ENCODE measurements around the gene FXN.
"Not testable (repeated sequence)": the region's sequence is repeated elsewhere in the genome, so short reads cannot be mapped to it uniquely, and the experiment has no call there.

The FXN gene

GRCh38 chr9:69071059-69071458 lies 35.5 kb downstream of the FXN start:
- no peak for DNase-seq

- DNase-seq, result no peak
Observed at GRCh38 chr9:69073103-69073502, 37.6 kb downstream of the FXN start.

- no peak for DNase-seq
Observed at GRCh38 chr9:69074801-69075200, 39.2 kb downstream of the FXN start.

GRCh38 chr9:69076550-69076949 lies 41.0 kb downstream of the FXN start:
- no peak for DNase-seq

GRCh38 chr9:69078069-69078468 lies 42.5 kb downstream of the FXN start:
- no peak for DNase-seq

- no peak for DNase-seq
Observed at GRCh38 chr9:69078581-69078980, 43.0 kb downstream of the FXN start.

GRCh38 chr9:69079186-69079585 lies 43.6 kb downstream of the FXN start:
- DNase-seq, result no peak

- no peak for DNase-seq
Observed at GRCh38 chr9:69081261-69081660, 45.7 kb downstream of the FXN start.

GRCh38 chr9:69083321-69083720 lies 47.8 kb downstream of the FXN start:
- DNase-seq, result no peak

- DNase-seq, result peak; percentile 24
Observed at GRCh38 chr9:69085569-69086283, 50.2 kb downstream of the FXN start.

- no peak for DNase-seq
Observed at GRCh38 chr9:69086312-69086711, 50.8 kb downstream of the FXN start.

GRCh38 chr9:69086769-69087168 lies 51.2 kb downstream of the FXN start:
- no peak for DNase-seq

GRCh38 chr9:69089082-69089481 lies 53.5 kb downstream of the FXN start:
- no peak for DNase-seq

GRCh38 chr9:69089491-69089890 lies 53.9 kb downstream of the FXN start:
- no peak for DNase-seq

- no peak for DNase-seq
Observed at GRCh38 chr9:69090140-69090750, 54.7 kb downstream of the FXN start.

- no peak for DNase-seq
Observed at GRCh38 chr9:69090946-69091345, 55.4 kb downstream of the FXN start.

GRCh38 chr9:69093471-69094103 lies 58.0 kb downstream of the FXN start:
- DNase-seq, result no peak

- DNase-seq, result not testable (repeated sequence)
Observed at GRCh38 chr9:69094361-69095135, 59.0 kb downstream of the FXN start.

GRCh38 chr9:69097064-69097463 lies 61.5 kb downstream of the FXN start:
- no peak for DNase-seq

- DNase-seq, result no peak
Observed at GRCh38 chr9:69097923-69098593, 62.5 kb downstream of the FXN start.

GRCh38 chr9:69103348-69103996 lies 67.9 kb downstream of the FXN start:
- not testable (repeated sequence) for DNase-seq

- no peak for DNase-seq
Observed at GRCh38 chr9:69104830-69105527, 69.4 kb downstream of the FXN start.

Measured in hematopoietic multipotent progenitor cell treated with erythropoietin and hydrocortisone succinate and interleukin-3 and kit ligand, for 8 days (in vitro differentiated cells).